Uterus (tissue), 4 donors: Measurements from ENCODE around the gene IRX2. TPM values are rescaled to one million over a fixed set of nuclear protein-coding genes. Genes with fewer than 3 reads are reported as not detected.

Experiments used
- DNase-seq, 2 donors: peaks; one replicate each; pipeline ENCODE4 v3.0.0-alpha.2; 2019 to 2020
- H3K27ac ChIP-seq, 2 donors: fragments of 200-600 bp; sonication (generic); 1 replicate in 1 of 2; 2 replicates in 1 of 2; pipeline ENCODE4 v1.5.1; 2016 to 2018
- H3K27me3 ChIP-seq, 2 donors: fragments of 200-600 bp; sonication (generic); one replicate each; pipeline ENCODE4 v1.5.1; 2018 to 2019; ENCODE audit warnings: control low read depth in 1 of 2
- H3K36me3 ChIP-seq, 2 donors: fragments of 200-600 bp; sonication (generic); one replicate each; pipeline ENCODE4 v1.5.1; 2019; ENCODE audit warnings: control low read depth in 1 of 2
- H3K4me1 ChIP-seq, 2 donors: fragments of 200-600 bp; sonication (generic); one replicate each; pipeline ENCODE4 v1.5.1; 2018 to 2019; ENCODE audit warnings: control low read depth in 1 of 2
- H3K4me3 ChIP-seq, 2 donors: fragments of 200-600 bp; sonication (generic); 1 replicate in 1 of 2; 2 replicates in 1 of 2; pipeline ENCODE4 v1.5.1; 2018 to 2019; ENCODE audit warnings: mild to moderate bottlenecking in 1 of 2
- H3K9me3 ChIP-seq, 2 donors: fragments of 200-600 bp; sonication (generic); one replicate each; pipeline ENCODE4 v1.5.1; 2019; ENCODE audit warnings: control low read depth in 1 of 2
- CTCF ChIP-seq, 4 experiments: fragments of 200-600 bp in 2 of 4; fragments of 450-650 bp in 2 of 4; sonication (generic) in 2 of 4; IDR thresholded peaks; one replicate each; pipeline ENCODE4 v1.5.1; 2016 to 2019; ENCODE audit warnings: antibody characterized with exemption in 4 of 4, mild to moderate bottlenecking in 2 of 4, moderate library complexity in 1 of 4
- POLR2A ChIP-seq, 2 donors: fragments of 450-650 bp; IDR thresholded peaks; one replicate each; pipeline ENCODE4 v1.6.1; 2016; ENCODE audit warnings: antibody characterized with exemption in 2 of 2, mild to moderate bottlenecking in 1 of 2, moderate library complexity in 1 of 2
- intact Hi-C: fragments of 100-400 bp; cut with DNase I; formaldehyde crosslinking; loops from one replicate; pipeline ENCODE4 v1.15.1; 2023; ENCODE audit warnings: low total_unique reads
- total RNA-seq, 4 donors: library from RNA; depleted of rRNA in 3 of 4; stranded (reverse); fragments of >200 nt in 3 of 4; gene quantifications; one replicate each; pipeline versions ENCODE4 v1.1.0 to v1.2.4, GENCODE V29; 2014 to 2023
- donor health status: DM: yes; HTN: yes; CAD: no.

Gene IRX2
- total RNA-seq, 4 donors from 2014 or later: 0.77 TPM; not detected in 3

GRCh38 chr5:2767089-2767488 is 15.6 kb upstream of the IRX2 start:
- H3K36me3 ChIP-seq: no peaks in the 10 kb centered on the region
- no peak for DNase-seq
- H3K4me3 ChIP-seq: no peak overlapping the region
- H3K27me3 ChIP-seq: peaks cover 0 to 9% of the 10 kb centered on the region in 2 donors
- intact Hi-C loops: no loop called here
- TF ChIP-seq POLR2A (IDR thresholded peaks at IDR 0.05) (no peak), CTCF (IDR thresholded peaks at IDR 0.05) (no peak)
- no peak overlapping the region for H3K27ac ChIP-seq
- no peaks in the 10 kb centered on the region for H3K9me3 ChIP-seq
- no peaks in the 10 kb centered on the region for H3K4me1 ChIP-seq

- Histone ChIP-seq H3K36me3 (no peaks in the 10 kb centered on the region), H3K4me1 (no peaks in the 10 kb centered on the region), H3K4me3 (no peak overlapping the region), H3K27me3 (peaks cover 0 to 18% of the 10 kb centered on the region in 2 donors), H3K27ac (no peak overlapping the region), H3K9me3 (no peaks in the 10 kb centered on the region)
- no peak for TF ChIP-seq CTCF (IDR thresholded peaks at IDR 0.05)
- no peak for TF ChIP-seq POLR2A (IDR thresholded peaks at IDR 0.05)
- intact Hi-C loops: no loop called here
- no peak for DNase-seq
These were observed 13.1 kb upstream of the IRX2 start for GRCh38 chr5:2764581-2764980.

- TF ChIP-seq POLR2A (IDR thresholded peaks at IDR 0.05) (no peak), CTCF (IDR thresholded peaks at IDR 0.05) (no peak)
- H3K4me1 ChIP-seq: no peaks in the 10 kb centered on the region
- H3K27me3 ChIP-seq: peaks cover 0 to 26% of the 10 kb centered on the region in 2 donors
- no peak overlapping the region for H3K27ac ChIP-seq
- H3K4me3 ChIP-seq: no peak overlapping the region
- H3K9me3 ChIP-seq: no peaks in the 10 kb centered on the region
- no peak for DNase-seq
- no peaks in the 10 kb centered on the region for H3K36me3 ChIP-seq
- intact Hi-C loops: no loop called here
These were observed 12.0 kb upstream of the IRX2 start for GRCh38 chr5:2763533-2763794.

DNA sequence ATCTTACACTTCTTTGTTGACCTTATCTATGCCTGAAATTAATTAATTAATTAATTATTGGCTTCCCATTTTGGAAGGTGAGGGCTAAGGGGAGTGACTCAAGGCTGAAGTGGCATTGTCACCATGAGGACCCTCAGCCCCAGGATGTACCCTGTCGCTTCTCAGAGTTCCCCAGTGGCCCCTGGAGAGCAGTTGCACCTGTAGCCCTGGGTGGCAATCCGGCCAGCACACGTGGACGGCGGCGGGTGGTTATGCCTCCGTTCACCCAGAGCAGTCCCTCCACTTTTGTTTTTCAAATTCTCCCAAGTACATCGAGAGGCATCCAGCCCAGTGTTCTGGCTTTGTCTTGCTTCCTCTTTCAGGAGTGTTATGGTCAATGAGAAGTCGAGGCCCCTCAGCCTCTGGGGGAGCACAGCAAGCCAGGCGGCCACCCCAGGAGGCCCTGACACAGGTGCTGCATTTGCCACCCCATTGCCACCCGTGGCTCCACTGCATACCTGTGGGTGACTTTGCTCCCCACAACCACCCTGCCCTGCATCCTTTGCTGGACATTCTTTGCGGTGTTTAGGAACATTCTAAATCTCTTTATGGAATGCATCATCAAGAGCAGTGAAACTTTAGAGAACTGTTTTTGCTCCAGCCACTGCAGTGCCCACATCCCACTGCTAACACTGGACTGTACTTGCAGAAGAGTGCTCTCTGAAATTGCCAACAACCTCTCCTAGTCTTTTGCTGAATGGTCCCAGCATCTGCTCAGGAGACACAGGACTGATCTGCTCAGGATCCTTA is 11.5 kb upstream of the IRX2 start:
- intact Hi-C loops: no loop called here
- Histone ChIP-seq H3K36me3 (no peaks in the 10 kb centered on the region), H3K27me3 (peaks cover 0 to 24% of the 10 kb centered on the region in 2 donors), H3K4me3 (no peak overlapping the region), H3K9me3 (no peaks in the 10 kb centered on the region), H3K4me1 (no peaks in the 10 kb centered on the region), H3K27ac (no peak overlapping the region)
- TF ChIP-seq POLR2A (IDR thresholded peaks at IDR 0.05) (no peak), CTCF (IDR thresholded peaks at IDR 0.05) (no peak)
- DNase-seq: no peak

GRCh38 chr5:2761921-2762488 is 10.5 kb upstream of the IRX2 start:
- intact Hi-C loops: no loop called here
- DNase-seq: no peak
- TF ChIP-seq CTCF (IDR thresholded peaks at IDR 0.05) (no peak), POLR2A (IDR thresholded peaks at IDR 0.05) (no peak)

More at GRCh38 chr5:2761921-2762488, 10.5 kb upstream of the IRX2 start:
- no peaks in the 10 kb centered on the region for H3K36me3 ChIP-seq
- H3K4me3 ChIP-seq: no peak overlapping the region
- no peaks in the 10 kb centered on the region for H3K4me1 ChIP-seq
- no peaks in the 10 kb centered on the region for H3K9me3 ChIP-seq
- H3K27ac ChIP-seq: no peak overlapping the region
- peaks cover 0 to 34% of the 10 kb centered on the region in 2 donors for H3K27me3 ChIP-seq
